Diencephalon (tissue), 1 donor: ENCODE data around the gene EIF3D. TPM values are rescaled to one million over a fixed set of nuclear protein-coding genes. Genes with fewer than 3 reads are reported as not detected.

Experiments
- total RNA-seq: library from RNA; depleted of rRNA; stranded (reverse); fragments of >200 nt; gene quantifications from one replicate; pipeline ENCODE4 v1.2.3, GENCODE V29; 2014

The EIF3D gene
- total RNA-seq = 114 TPM

DNA sequence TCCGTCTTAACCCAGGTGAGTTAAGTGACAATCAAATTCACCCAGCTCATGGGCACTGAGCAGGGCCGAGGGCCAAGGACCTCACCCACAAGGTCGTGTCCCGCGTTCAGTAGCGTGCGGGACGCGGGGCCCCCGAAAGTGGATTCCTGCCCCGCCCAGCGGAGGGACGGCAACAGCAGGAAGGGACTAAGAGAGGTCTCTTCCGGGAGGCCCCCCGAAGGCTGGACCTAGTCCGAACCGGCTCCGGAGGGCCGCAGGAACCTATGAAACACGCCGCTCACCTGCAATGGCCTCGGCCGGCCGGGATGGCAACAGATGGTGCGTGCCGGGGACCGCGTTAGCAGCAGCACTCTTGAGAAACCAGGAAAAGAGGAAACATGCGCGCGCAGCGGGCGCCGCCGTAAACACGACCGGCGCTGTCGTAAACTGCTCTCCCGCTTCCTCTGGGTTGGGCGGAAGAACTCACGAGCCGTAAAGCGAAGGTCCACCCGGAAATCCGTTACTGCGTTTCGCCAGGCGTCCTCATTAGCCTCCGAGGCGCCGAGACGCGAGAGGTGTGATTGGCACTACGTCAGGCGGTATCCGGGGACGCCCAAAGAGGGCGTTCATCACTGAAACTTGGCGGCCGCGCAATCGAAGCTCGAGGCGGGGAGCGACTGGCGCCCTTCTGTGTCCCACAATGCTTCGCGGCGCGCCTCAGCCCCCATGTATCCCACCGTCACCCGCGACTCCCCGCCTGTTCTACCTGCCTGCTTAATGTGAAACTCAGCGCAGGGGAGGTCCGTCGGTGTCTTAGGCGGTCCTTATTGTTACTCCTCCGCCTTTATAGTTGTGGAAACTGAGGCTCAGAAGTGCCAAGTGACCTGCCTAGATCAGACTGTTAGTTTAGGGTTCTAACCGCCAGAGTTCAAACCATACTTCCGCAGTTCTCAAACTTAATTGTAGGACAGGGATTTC lies at the start of gene EIF3D:
Gene EIF3D, minus strand, starts transcription at position 372 of the 957 bp plus-strand sequence. CDS start 3,045 bp downstream, outside the sequence.

DNA sequence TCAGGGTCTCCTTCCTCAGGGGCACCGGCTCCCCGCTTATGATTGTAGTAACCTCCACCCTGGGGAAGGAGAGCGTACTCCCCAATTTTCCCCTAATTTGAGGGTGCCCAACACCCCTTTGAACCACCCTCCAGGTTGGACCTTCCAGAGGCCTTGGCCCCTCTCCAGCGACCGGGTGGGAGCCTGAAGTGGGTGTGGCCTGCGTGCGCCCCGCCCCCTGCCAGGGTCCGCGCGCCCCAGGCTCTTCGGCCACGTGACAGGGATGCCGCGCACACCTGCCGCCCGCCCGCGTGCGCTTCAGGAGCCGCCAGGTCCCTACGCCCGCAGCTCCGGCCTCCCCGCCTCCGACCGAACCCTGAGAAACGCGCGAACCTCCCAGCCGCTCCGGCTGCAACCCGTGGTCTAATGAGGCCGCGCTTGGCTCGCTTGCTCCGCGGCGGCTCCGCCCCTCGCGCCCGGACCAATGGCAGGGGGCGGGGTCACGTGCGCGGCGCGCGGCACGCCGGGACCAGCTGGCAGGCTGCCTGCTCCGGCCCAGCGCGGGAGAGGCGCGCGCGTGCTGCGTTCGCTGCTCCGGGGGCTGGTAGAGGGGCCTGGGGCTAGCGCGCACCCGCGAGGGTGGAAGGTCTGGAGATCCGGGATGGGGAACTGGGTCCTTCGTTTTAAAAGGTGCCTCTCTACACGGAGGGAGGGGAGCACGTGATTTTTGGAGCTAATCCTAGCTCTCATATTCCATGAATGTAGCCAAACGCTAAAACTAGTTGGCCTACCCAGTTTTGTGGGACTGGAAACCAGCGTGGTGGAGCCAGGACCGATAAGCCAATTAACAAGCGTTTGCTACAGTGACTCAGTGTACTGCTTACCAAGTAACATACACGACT lies 22.1 kb downstream of the EIF3D start, which contains the start of gene FOXRED2:
Gene FOXRED2, minus strand, starts transcription at position 404 of the 881 bp plus-strand sequence. CDS start 618 bp downstream, outside the sequence.

DNA sequence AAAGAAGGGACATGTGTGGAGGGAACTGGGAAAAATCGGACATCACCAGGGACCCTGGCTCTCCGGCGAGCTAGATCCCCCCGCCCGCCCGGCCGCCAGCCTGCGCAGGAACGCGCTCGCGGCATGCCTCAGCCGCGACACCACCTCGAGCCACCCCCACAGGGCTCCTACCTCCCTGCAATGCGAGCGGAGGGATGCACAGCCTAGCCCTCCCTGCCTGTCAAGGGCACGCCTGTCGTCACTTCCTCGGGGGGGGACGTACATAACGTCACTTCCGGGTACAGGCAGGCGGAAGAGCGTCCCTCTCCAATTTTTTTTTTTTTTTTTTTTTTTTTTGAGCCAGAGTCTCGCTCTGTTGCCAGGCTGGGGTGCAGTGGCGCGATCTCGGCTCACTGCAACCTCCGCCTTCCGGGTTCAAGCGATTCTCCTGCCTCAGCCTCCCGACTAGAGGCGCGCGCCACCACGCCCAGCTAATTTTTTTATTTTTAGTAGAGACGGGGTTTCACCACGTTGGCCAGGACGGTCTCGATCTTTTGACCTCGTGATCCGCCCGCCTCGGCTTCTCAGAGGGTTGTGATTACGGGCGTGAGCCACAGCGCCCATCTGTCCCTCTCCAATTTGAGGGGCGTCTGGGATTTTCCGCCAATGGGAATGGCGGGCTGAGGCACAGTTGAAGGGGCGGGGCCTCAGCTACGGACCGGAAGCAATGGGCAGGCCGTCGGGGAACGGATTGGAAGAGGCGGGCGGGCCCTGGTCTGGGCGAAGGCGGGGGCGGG lies 47.4 kb downstream of the EIF3D start, which contains the start of gene TXN2:
Gene TXN2, minus strand, starts transcription at position 248 of the 776 bp plus-strand sequence. CDS start 803 bp downstream, outside the sequence.

Other genes starting within 250 kb of the EIF3D start
- 43.1 TPM for gene MYH9, start 141.2 kb downstream of the EIF3D start, total RNA-seq
- 25.1 TPM for gene TXN2, start 47.5 kb downstream of the EIF3D start, total RNA-seq
- gene FOXRED2, start 22.1 kb downstream of the EIF3D start, total RNA-seq = 15.0 TPM
- gene CACNG2, start 174.6 kb upstream of the EIF3D start, total RNA-seq = 6.5 TPM
- gene IFT27, start 247.0 kb upstream of the EIF3D start, total RNA-seq = 22.1 TPM